H1 (cell line): ENCODE measurements around the gene CCNK. TPM values are rescaled to one million over a fixed set of nuclear protein-coding genes. Genes with fewer than 3 reads are reported as not detected.

Experiments
- CTCF ChIA-PET: fragments of 300-600 bp; sonication (Branson Sonifier 250); formaldehyde crosslinking; loops from one replicate; lab custom pipeline; 2021; ENCODE audit not compliant: partially characterized antibody; lab: Charles Lee
- POLR2A ChIA-PET: fragments of 300-600 bp; sonication (Branson Sonifier 250); formaldehyde crosslinking; loops from one replicate; lab custom pipeline; 2021; ENCODE audit warnings: inconsistent platforms; ENCODE audit not compliant: partially characterized antibody; lab: Charles Lee
- DNase-seq, 2 experiments: peaks; one replicate each; pipeline versions ENCODE4 v3.0.0 to v3.0.0-alpha.2; 2010 to 2022; ENCODE audit warnings: low spot score in 2 of 2, low read depth in 1 of 2, mixed read lengths in 1 of 2
- FAIRE-seq: peaks from 2 replicates; lab custom pipeline; 2011; peaks lifted over from hg19 to GRCh38; lab: Jason Lieb, UNC
- H2AFZ ChIP-seq: 2 replicates; pipeline ENCODE4 v1.8.1; 2012; ENCODE audit warnings: low read length, inconsistent platforms
- H2AK5ac ChIP-seq: 2 replicates; pipeline ENCODE4 v1.6.1; 2013; ENCODE audit warnings: low read depth, low read length
- H2BK120ac ChIP-seq: replicated peaks from 2 replicates; pipeline ENCODE3; 2013; ENCODE audit warnings: low read depth, low read length, inconsistent platforms
- H2BK12ac ChIP-seq: 2 replicates; pipeline ENCODE4 v1.6.1; 2013; ENCODE audit warnings: low read depth, low read length
- H2BK15ac ChIP-seq: 2 replicates; pipeline ENCODE4 v1.6.1; 2013; ENCODE audit warnings: low read length
- H2BK20ac ChIP-seq: 2 replicates; pipeline ENCODE4 v1.6.1; 2013; ENCODE audit warnings: low read length
- H2BK5ac ChIP-seq: 2 replicates; pipeline ENCODE4 v1.6.1; 2013; ENCODE audit warnings: low read depth, low read length
- H3K14ac ChIP-seq: 2 replicates; pipeline ENCODE4 v1.6.1; 2013; ENCODE audit warnings: inconsistent platforms; ENCODE audit not compliant: insufficient read length
- H3K18ac ChIP-seq: 2 replicates; pipeline ENCODE4 v1.6.1; 2013; ENCODE audit warnings: low read length; ENCODE audit errors: extremely low read depth
- H3K23ac ChIP-seq: 2 replicates; pipeline ENCODE4 v1.6.1; 2013; ENCODE audit warnings: inconsistent platforms; ENCODE audit not compliant: insufficient read length
- H3K23me2 ChIP-seq: 2 replicates; pipeline ENCODE4 v1.6.1; 2013; ENCODE audit warnings: low read depth, low read length
- H3K27ac ChIP-seq: 2 replicates; pipeline ENCODE4 v1.6.1; 2011; ENCODE audit warnings: low read depth, low read length, inconsistent platforms
- H3K27me3 ChIP-seq, 4 experiments: replicated peaks in 1 of 4; 1 replicate in 1 of 4; 2 replicates in 3 of 4; pipeline versions ENCODE4 v1.6.1 to v1.8.1; 2011 to 2013; ENCODE audit warnings: low read length in 3 of 4, mild to moderate bottlenecking in 3 of 4, inconsistent platforms in 2 of 4, mixed read lengths in 2 of 4, moderate library complexity in 1 of 4; ENCODE audit not compliant: control insufficient read depth in 3 of 4, insufficient read depth in 3 of 4; ENCODE audit errors: extremely low read depth in 1 of 4
- H3K36me3 ChIP-seq, 4 experiments: 2 replicates each; pipeline versions ENCODE4 v1.6.1 to v1.8.1; 2011 to 2013; ENCODE audit warnings: mild to moderate bottlenecking in 4 of 4, low read length in 3 of 4, moderate library complexity in 2 of 4, control low read depth in 1 of 4, inconsistent platforms in 1 of 4; ENCODE audit not compliant: insufficient read depth in 4 of 4, control insufficient read depth in 2 of 4
- H3K4ac ChIP-seq: replicated peaks from 2 replicates; pipeline ENCODE3; 2013; ENCODE audit warnings: low read length, low read depth, mixed read lengths, inconsistent platforms; ENCODE audit not compliant: insufficient read length
- H3K4me1 ChIP-seq, 4 experiments: replicated peaks in 1 of 4; 1 replicate in 1 of 4; 2 replicates in 3 of 4; pipeline versions ENCODE4 v1.6.1 to v1.8.1; 2011 to 2013; ENCODE audit warnings: low read length in 3 of 4, inconsistent platforms in 2 of 4, mixed read lengths in 1 of 4; ENCODE audit not compliant: insufficient read depth in 4 of 4, control insufficient read depth in 3 of 4
- H3K4me2 ChIP-seq, 2 experiments: 2 replicates each; pipeline versions ENCODE4 v1.6.1 to v1.8.1; 2011 to 2013; ENCODE audit warnings: low read depth in 2 of 2, low read length in 2 of 2, control low read depth in 1 of 2, inconsistent platforms in 1 of 2, mild to moderate bottlenecking in 1 of 2; ENCODE audit not compliant: insufficient read depth in 1 of 2
- H3K4me3 ChIP-seq, 4 experiments: fragments of 200-600, 300-600 bp in 1 of 4; sonication (generic), shearing (Covaris generic), sonication (Bioruptor Twin) in 1 of 4; 2 replicates each; pipeline versions ENCODE4 v1.5.1 to v1.8.1; 2011 to 2016; ENCODE audit warnings: low read length in 4 of 4, low read depth in 3 of 4, control low read depth in 2 of 4, inconsistent platforms in 2 of 4, mild to moderate bottlenecking in 2 of 4, mixed read lengths in 1 of 4, moderate library complexity in 1 of 4; ENCODE audit not compliant: insufficient read depth in 2 of 4; ENCODE audit errors: extremely low read depth in 1 of 4
- H3K56ac ChIP-seq: replicated peaks from 2 replicates; pipeline ENCODE3; 2013; ENCODE audit warnings: low read depth, mild to moderate bottlenecking, mixed read lengths, low read length, inconsistent platforms; ENCODE audit not compliant: insufficient read length
- H3K79me1 ChIP-seq: 2 replicates; pipeline ENCODE4 v1.6.1; 2013; ENCODE audit warnings: low read depth, low read length, control low read depth
- H3K79me2 ChIP-seq, 2 experiments: 2 replicates each; pipeline versions ENCODE4 v1.6.1 to v1.8.1; 2012 to 2013; ENCODE audit warnings: low read length in 2 of 2, mild to moderate bottlenecking in 2 of 2, inconsistent platforms in 1 of 2; ENCODE audit not compliant: insufficient read depth in 2 of 2, control insufficient read depth in 1 of 2
- H3K9ac ChIP-seq, 4 experiments: replicated peaks in 1 of 4; 1 replicate in 1 of 4; 2 replicates in 3 of 4; pipeline versions ENCODE4 v1.6.1 to v1.8.1; 2011 to 2013; ENCODE audit warnings: low read depth in 3 of 4, low read length in 3 of 4, control low read depth in 2 of 4, mild to moderate bottlenecking in 2 of 4, moderate library complexity in 2 of 4, inconsistent platforms in 1 of 4; ENCODE audit errors: extremely low read depth in 1 of 4
- H3K9me3 ChIP-seq, 2 experiments: 2 replicates each; pipeline versions ENCODE4 v1.6.1 to v1.8.1; 2012 to 2013; ENCODE audit warnings: mild to moderate bottlenecking in 2 of 2, moderate library complexity in 2 of 2, control low read depth in 1 of 2, inconsistent platforms in 1 of 2, low read depth in 1 of 2, low read length in 1 of 2, mixed read lengths in 1 of 2; ENCODE audit not compliant: insufficient read depth in 2 of 2
- H4K20me1 ChIP-seq, 2 experiments: replicated peaks in 1 of 2; 2 replicates each; pipeline versions ENCODE3 to v1.8.1; 2011 to 2013; ENCODE audit warnings: inconsistent platforms in 2 of 2, low read length in 2 of 2, mild to moderate bottlenecking in 1 of 2; ENCODE audit not compliant: insufficient read depth in 2 of 2, control insufficient read depth in 1 of 2
- H4K5ac ChIP-seq: 2 replicates; pipeline ENCODE4 v1.6.1; 2013; ENCODE audit warnings: low read length, low read depth, mixed read lengths, inconsistent platforms; ENCODE audit not compliant: insufficient read length
- H4K8ac ChIP-seq: 2 replicates; pipeline ENCODE4 v1.8.0; 2013; ENCODE audit warnings: mild to moderate bottlenecking, moderate library complexity, low read length, inconsistent platforms; ENCODE audit not compliant: insufficient read depth; ENCODE audit errors: extremely low read depth
- H4K91ac ChIP-seq: replicated peaks from 2 replicates; pipeline ENCODE3; 2013; ENCODE audit warnings: low read length, mixed read lengths, inconsistent platforms; ENCODE audit not compliant: insufficient read length
- KDM4A ChIP-seq: IDR thresholded peaks from one replicate; pipeline ENCODE4 v1.7.1; 2012; ENCODE audit warnings: low read depth, mild to moderate bottlenecking, moderate library complexity, low read length, inconsistent platforms; ENCODE audit not compliant: severe bottlenecking
- RFX5 ChIP-seq: IDR thresholded peaks from 2 replicates; pipeline ENCODE4 v1.6.1; 2011; ENCODE audit warnings: low read depth, low read length, improper control_type of control experiment, borderline replicate concordance
- WGBS, 2 experiments: shearing (Covaris generic) in 1 of 2; methylation state at CpG; one replicate each; pipeline versions ENCODE4 v1.1.6 to v1.1.7; 2013 to 2015; ENCODE audit warnings: low lambda C conversion rate in 2 of 2, mixed read lengths in 2 of 2, inconsistent platforms in 1 of 2, low coverage in 1 of 2, missing lambda C conversion rate in 1 of 2; ENCODE audit not compliant: insufficient replicate concordance in 2 of 2, insufficient coverage in 1 of 2, insufficient read length in 1 of 2; ENCODE audit errors: extremely low coverage in 1 of 2, missing lambda C conversion rate in 1 of 2; 5-methylcytosine and 5-hydroxymethylcytosine counted together
- polyA plus RNA-seq, 7 experiments: library from polyadenylated mRNA; depleted of rRNA in 3 of 7; stranded (reverse) in 5 of 7; unstranded in 2 of 7; fragments of >200 nt in 5 of 7; fragments of 200-250 nt in 2 of 7; gene quantifications; 1 replicate in 5 of 7; 2 replicates in 1 of 7; 4 replicates in 1 of 7; pipeline versions ENCODE4 v1.2.1 to v1.2.3, GENCODE V29; 2011 to 2013; ENCODE audit warnings: missing spikeins in 2 of 7, mixed read lengths in 2 of 7
- total RNA-seq: library from RNA; stranded (reverse); fragmentation: NEBNext Ultra II Directional; extraction: Animal tissue kit (Norgen Biotek cat#: 25700); gene quantifications from 2 replicates; pipeline ENCODE4 v1.2.1, GENCODE V29; 2021

The CCNK gene
- total and polyA plus RNA-seq, 2 of the 8 experiments (the other 6 are each of a cell fraction or from before 2014, with no cell fraction given), result 10.7 to 82.7 TPM

DNA sequence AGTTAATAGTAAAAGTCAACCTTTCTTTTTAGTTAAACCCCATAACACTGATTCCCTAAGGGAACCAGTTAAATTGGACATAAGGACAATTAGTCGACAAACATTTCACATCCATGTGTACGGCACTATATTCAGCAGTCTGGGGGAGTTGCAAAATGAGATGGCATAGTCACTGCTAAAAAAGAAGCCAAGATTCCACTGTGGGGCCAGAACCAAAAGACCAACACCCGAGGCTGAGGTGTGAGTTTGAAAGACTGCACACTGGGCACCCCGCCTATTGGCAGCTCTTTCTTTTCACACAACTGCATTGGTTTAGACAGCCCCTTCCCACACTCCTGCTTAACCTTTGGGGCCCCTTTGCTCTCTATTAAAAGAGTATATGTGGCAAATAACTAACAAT lies 17.2 kb upstream of the CCNK start:
- Histone ChIP-seq H3K4ac (no peak overlapping the region), H2AFZ (no peak overlapping the region), H3K79me2 (peaks cover 0 to 38% of the 10 kb centered on the region in 2 experiments; a peak in 2 of 4 replicates), H3K18ac (no peak overlapping the region), H3K27me3 (no peaks in the 10 kb centered on the region), H2BK120ac (no peak overlapping the region), H3K9ac (no peak overlapping the region), H3K14ac (no peak overlapping the region), H2BK15ac (no peak overlapping the region), H2BK20ac (no peak overlapping the region), H3K56ac (no peak overlapping the region), H4K8ac (no peak overlapping the region), H3K36me3 (peaks cover 0 to 5% (median 0%) of the 10 kb centered on the region in 4 experiments; a peak in 2 of 8 replicates), H2BK12ac (no peak overlapping the region), H3K4me3 (no peak overlapping the region), H3K9me3 (no peaks in the 10 kb centered on the region), H3K4me2 (no peak overlapping the region), H3K27ac (no peak overlapping the region), H2AK5ac (no peak overlapping the region), H2BK5ac (no peak overlapping the region; the same call in 1 of the 2 replicates), H3K23ac (no peak overlapping the region), H3K23me2 (no peaks in the 10 kb centered on the region), H4K91ac (no peak overlapping the region), H4K20me1 (peaks cover 0 to 7% of the 10 kb centered on the region in 2 experiments), H3K4me1 (peaks cover 0 to 18% (median 12%) of the 10 kb centered on the region in 4 experiments; a peak in 5 of 7 replicates), H4K5ac (no peak overlapping the region), H3K79me1 (peaks cover 2% of the 10 kb centered on the region; the same call in 1 of the 2 replicates)
- WGBS, 2 experiments, result 95% methylated on average over 4 of the region's 4 CpGs; no CpG with 5 or more reads in 1 of the 2 experiments
- FAIRE-seq (no peak), DNase-seq (no peak)
- POLR2A ChIA-PET, result no interaction called here
- CTCF ChIA-PET, result interaction anchor here (0.9 to 5.2 kb wide), 5 partner anchors 12 to 71 kb away, joined by 3 to 19 read pairs (median 3); no protein-coding TSS in a partner anchor
- TF ChIP-seq RFX5, result no peak
- no peak for TF ChIP-seq KDM4A
